Upper lobe of left lung (tissue), 6 donors: ENCODE results near the gene CDH12. TPM values are rescaled to one million over a fixed set of nuclear protein-coding genes. Genes with fewer than 3 reads are reported as not detected.

ENCODE experiments used
- ATAC-seq, 2 donors: fragments of 200-7000 bp; cut with Tn5 transposase; one replicate each; pipeline ENCODE4 v1.9.1; 2022; ENCODE audit warnings: mild to moderate bottlenecking in 2 of 2, moderate library complexity in 2 of 2; ENCODE audit not compliant: low FRiP score in 2 of 2
- DNase-seq, 2 donors: peaks; one replicate each; pipeline ENCODE4 v3.0.0-alpha.2; 2019 to 2020
- H3K27ac ChIP-seq, 4 donors: fragments of 200-600 bp; sonication (generic); one replicate each; pipeline ENCODE4 v1.5.1; 2016 to 2019
- H3K27me3 ChIP-seq, 4 donors: fragments of 200-600 bp; sonication (generic); one replicate each; pipeline ENCODE4 v1.5.1; 2017 to 2019
- H3K36me3 ChIP-seq, 4 donors: fragments of 200-600 bp; sonication (generic); one replicate each; pipeline ENCODE4 v1.5.1; 2016 to 2019
- H3K4me1 ChIP-seq, 4 donors: fragments of 200-600 bp; sonication (generic); one replicate each; pipeline ENCODE4 v1.5.1; 2018 to 2019
- H3K4me3 ChIP-seq, 4 donors: fragments of 200-600 bp; sonication (generic); one replicate each; pipeline ENCODE4 v1.5.1; 2017 to 2019; ENCODE audit warnings: mild to moderate bottlenecking in 2 of 4, moderate library complexity in 1 of 4
- H3K9me3 ChIP-seq, 4 donors: fragments of 200-600 bp; sonication (generic); one replicate each; pipeline ENCODE4 v1.5.1; 2018 to 2019
- CTCF ChIP-seq, 6 experiments: fragments of 450-650 bp in 4 of 6; fragments of 200-600 bp in 2 of 6; sonication (generic) in 2 of 6; IDR thresholded peaks; one replicate each; pipeline ENCODE4 v1.5.1; 2016 to 2019; ENCODE audit warnings: antibody characterized with exemption in 6 of 6
- EP300 ChIP-seq, 4 donors: sonication (generic); formaldehyde crosslinking; IDR thresholded peaks; one replicate each; pipeline ENCODE4 v1.5.1; 2017; ENCODE audit warnings: antibody characterized with exemption in 4 of 4, control low read depth in 2 of 4
- POLR2A ChIP-seq, 4 donors: fragments of 450-650 bp; IDR thresholded peaks; one replicate each; pipeline ENCODE4 v1.5.1; 2016 to 2017; ENCODE audit warnings: antibody characterized with exemption in 4 of 4, mild to moderate bottlenecking in 2 of 4
- POLR2AphosphoS5 ChIP-seq, 2 donors: sonication (generic); formaldehyde crosslinking; IDR thresholded peaks; one replicate each; pipeline ENCODE4 v1.5.1; 2017; ENCODE audit warnings: antibody characterized with exemption in 2 of 2
- WGBS, 2 donors: methylation state at CpG; one replicate each; pipeline ENCODE4 v1.1.5; 2017 to 2018; 5-methylcytosine and 5-hydroxymethylcytosine counted together
- total RNA-seq, 6 donors: library from RNA; depleted of rRNA in 4 of 6; stranded (reverse); fragments of >200 nt in 4 of 6; gene quantifications; one replicate each; pipeline versions ENCODE4 v1.1.0 to v1.2.1, GENCODE V29; 2016 to 2021
- donor health status: DM: no; HTN: no; CAD: no; lungs with moderate emphysema.
- donor health status: DM: no; HTN: yes; CAD: no; lungs with severe emphysema.

The CDH12 gene
- total RNA-seq, 6 donors from 2014 or later = 0.10 to 0.49 TPM; not detected in 4

GRCh38 chr5:22728610-22729009, 124.5 kb downstream of the CDH12 start:
- ATAC-seq = no peak
- TF ChIP-seq EP300 (IDR thresholded peaks at IDR 0.05) (no peak), CTCF (IDR thresholded peaks at IDR 0.05) (no peak), POLR2A (IDR thresholded peaks at IDR 0.05) (no peak)
- 49 to 55% methylated on average over 4 of the region's 4 CpGs for WGBS, 2 donors

GRCh38 chr5:22722491-22722890, 130.7 kb downstream of the CDH12 start:
- no peaks in the 10 kb centered on the region for H3K4me1 ChIP-seq
- 91 to 94% methylated on average over 1 of the region's 1 CpG for WGBS, 2 donors
- no peak overlapping the region for H3K4me3 ChIP-seq
- TF ChIP-seq POLR2A (IDR thresholded peaks at IDR 0.05) = no peak
- no peak for TF ChIP-seq POLR2AphosphoS5 (IDR thresholded peaks at IDR 0.05)
- TF ChIP-seq EP300 (IDR thresholded peaks at IDR 0.05) = no peak
- no peak for TF ChIP-seq CTCF (IDR thresholded peaks at IDR 0.05)
- no peaks in the 10 kb centered on the region for H3K9me3 ChIP-seq
- no peak overlapping the region for H3K27ac ChIP-seq
- no peaks in the 10 kb centered on the region for H3K27me3 ChIP-seq
- no peak for ATAC-seq
- no peak for DNase-seq
- H3K36me3 ChIP-seq = no peaks in the 10 kb centered on the region

More at GRCh38 chr5:22728610-22729009, 124.5 kb downstream of the CDH12 start:
- Histone ChIP-seq H3K4me3 (no peak overlapping the region), H3K27ac (no peak overlapping the region), H3K36me3 (no peaks in the 10 kb centered on the region), H3K27me3 (no peaks in the 10 kb centered on the region), H3K4me1 (no peaks in the 10 kb centered on the region), H3K9me3 (no peaks in the 10 kb centered on the region)
- DNase-seq = no peak

GRCh38 chr5:22722056-22722455, 131.1 kb downstream of the CDH12 start:
- H3K4me3 ChIP-seq = no peak overlapping the region
- no peak overlapping the region for H3K27ac ChIP-seq
- no peaks in the 10 kb centered on the region for H3K27me3 ChIP-seq
- H3K9me3 ChIP-seq = no peaks in the 10 kb centered on the region
- no peak for DNase-seq
- H3K36me3 ChIP-seq = no peaks in the 10 kb centered on the region
- ATAC-seq = no peak
- WGBS, 2 donors = 38 to 46% methylated on average over 1 of the region's 1 CpG
- no peak for TF ChIP-seq POLR2A (IDR thresholded peaks at IDR 0.05)
- no peak for TF ChIP-seq POLR2AphosphoS5 (IDR thresholded peaks at IDR 0.05)
- TF ChIP-seq EP300 (IDR thresholded peaks at IDR 0.05) = no peak
- TF ChIP-seq CTCF (IDR thresholded peaks at IDR 0.05) = no peak
- no peaks in the 10 kb centered on the region for H3K4me1 ChIP-seq

- TF ChIP-seq EP300 (IDR thresholded peaks at IDR 0.05) = no peak
- no peak for TF ChIP-seq POLR2A (IDR thresholded peaks at IDR 0.05)
- TF ChIP-seq CTCF (IDR thresholded peaks at IDR 0.05) = no peak
- TF ChIP-seq POLR2AphosphoS5 (IDR thresholded peaks at IDR 0.05) = no peak
- no peaks in the 10 kb centered on the region for H3K36me3 ChIP-seq
- ATAC-seq (no peak), DNase-seq (no peak)
- no peak overlapping the region for H3K4me3 ChIP-seq
- 82% methylated on average over 3 of the region's 3 CpGs for WGBS, 2 donors
- no peak overlapping the region for H3K27ac ChIP-seq
- H3K9me3 ChIP-seq = no peaks in the 10 kb centered on the region
- no peaks in the 10 kb centered on the region for H3K4me1 ChIP-seq
- H3K27me3 ChIP-seq = no peaks in the 10 kb centered on the region
Measured at GRCh38 chr5:22719842-22720241, 133.3 kb downstream of the CDH12 start.

- no peaks in the 10 kb centered on the region for H3K4me1 ChIP-seq
- TF ChIP-seq POLR2AphosphoS5 (IDR thresholded peaks at IDR 0.05) (no peak), CTCF (IDR thresholded peaks at IDR 0.05) (no peak), POLR2A (IDR thresholded peaks at IDR 0.05) (no peak), EP300 (IDR thresholded peaks at IDR 0.05) (no peak)
- DNase-seq (no peak), ATAC-seq (no peak)
- no peaks in the 10 kb centered on the region for H3K27me3 ChIP-seq
- H3K9me3 ChIP-seq = no peaks in the 10 kb centered on the region
- no peak overlapping the region for H3K27ac ChIP-seq
- no peaks in the 10 kb centered on the region for H3K36me3 ChIP-seq
- H3K4me3 ChIP-seq = no peak overlapping the region
- WGBS, 2 donors = 37 to 83% methylated on average over 2 of the region's 2 CpGs
Measured at GRCh38 chr5:22710660-22711059, 142.5 kb downstream of the CDH12 start.
